Endothelial cell of umbilical vein (primary cell): ENCODE measurements around the gene GLRX2. TPM values are rescaled to one million over a fixed set of nuclear protein-coding genes. Genes with fewer than 3 reads are reported as not detected.

Source experiments
- BruUV-seq: library from RNA; stranded (reverse); fragments of 400-500 nt; replicated peaks from 2 replicates; lab custom pipeline; 2021; lab: Mats Ljungman, UMichigan
- CTCF ChIA-PET: fragments of 300-600, 350-600 bp; sonication (Branson Sonifier 250); formaldehyde crosslinking; loops from one replicate; lab custom pipeline; 2021; ENCODE audit warnings: antibody characterized with exemption, inconsistent platforms; lab: Charles Lee
- POLR2A ChIA-PET: fragments of 300-600, 350-600 bp; sonication (Branson Sonifier 250); formaldehyde crosslinking; loops from one replicate; lab custom pipeline; 2021; ENCODE audit warnings: antibody characterized with exemption, inconsistent platforms; lab: Charles Lee
- DNase-seq: peaks from one replicate; pipeline ENCODE4 v3.0.0-alpha.2; 2011; ENCODE audit warnings: low read depth, low spot score
- FAIRE-seq: peaks from 2 replicates; lab custom pipeline; 2011; peaks lifted over from hg19 to GRCh38; lab: Jason Lieb, UNC
- H2AFZ ChIP-seq: 2 replicates; pipeline ENCODE4 v1.6.0; 2012; ENCODE audit warnings: low read depth, low read length, control low read depth, inconsistent platforms
- H3K27ac ChIP-seq: 2 replicates; pipeline ENCODE4 v1.5.1; 2011; ENCODE audit warnings: low read depth, mild to moderate bottlenecking, control low read depth, low read length, moderate library complexity; ENCODE audit not compliant: insufficient read depth
- H3K27me3 ChIP-seq, 2 experiments: 2 replicates each; pipeline versions ENCODE4 v1.6.0 to v1.6.1; 2011; ENCODE audit warnings: low read length in 2 of 2, mixed read lengths in 1 of 2; ENCODE audit not compliant: control insufficient read depth in 2 of 2, insufficient read depth in 2 of 2
- H3K36me3 ChIP-seq, 2 experiments: 2 replicates in 1 of 2; 3 replicates in 1 of 2; pipeline ENCODE4 v1.5.1; 2011; ENCODE audit warnings: low read length in 2 of 2, mild to moderate bottlenecking in 1 of 2, moderate library complexity in 1 of 2; ENCODE audit not compliant: control insufficient read depth in 2 of 2, insufficient read depth in 2 of 2; ENCODE audit errors: extremely low read depth in 1 of 2
- H3K4me1 ChIP-seq: 3 replicates; pipeline ENCODE4 v1.5.1; 2011; ENCODE audit warnings: mild to moderate bottlenecking, low read length; ENCODE audit not compliant: control insufficient read depth, insufficient read depth; ENCODE audit errors: extremely low read depth
- H3K4me2 ChIP-seq: 2 replicates; pipeline ENCODE4 v1.6.1; 2011; ENCODE audit warnings: low read length, control low read depth, mixed read lengths; ENCODE audit not compliant: insufficient read depth
- H3K4me3 ChIP-seq, 3 experiments: fragments of 200-600 bp in 1 of 3; sonication (generic), shearing (Covaris generic) in 1 of 3; replicated peaks in 1 of 3; 2 replicates each; pipeline ENCODE4 v1.5.1; 2011 to 2016; ENCODE audit warnings: control low read depth in 3 of 3, low read length in 3 of 3, mild to moderate bottlenecking in 2 of 3, inconsistent platforms in 1 of 3, low read depth in 1 of 3, moderate library complexity in 1 of 3; ENCODE audit not compliant: insufficient read depth in 1 of 3
- H3K79me2 ChIP-seq: 2 replicates; pipeline ENCODE4 v1.6.0; 2012; ENCODE audit warnings: low read length, inconsistent platforms; ENCODE audit not compliant: control insufficient read depth, insufficient read depth
- H3K9ac ChIP-seq: replicated peaks from 2 replicates; pipeline ENCODE3; 2011; ENCODE audit warnings: low read length, control low read depth; ENCODE audit not compliant: insufficient read depth; ENCODE audit errors: extremely low read depth
- H3K9me1 ChIP-seq: replicated peaks from 3 replicates; pipeline ENCODE4 v1.6.0; 2011; ENCODE audit warnings: mild to moderate bottlenecking, low read length; ENCODE audit not compliant: control insufficient read depth, insufficient read depth; ENCODE audit errors: extremely low read depth
- H3K9me3 ChIP-seq: replicated peaks from 2 replicates; pipeline ENCODE4 v1.5.1; 2012; ENCODE audit warnings: low read length, inconsistent platforms; ENCODE audit not compliant: control insufficient read depth, insufficient read depth
- H4K20me1 ChIP-seq: replicated peaks from 2 replicates; pipeline ENCODE3; 2011; ENCODE audit warnings: mild to moderate bottlenecking, low read length; ENCODE audit not compliant: control insufficient read depth, insufficient read depth; ENCODE audit errors: extremely low read depth
- EZH2 ChIP-seq: IDR thresholded peaks from 2 replicates; pipeline ENCODE4 v1.6.1; 2012; ENCODE audit warnings: borderline replicate concordance, low read depth, mild to moderate bottlenecking, moderate library complexity, low read length, inconsistent platforms; ENCODE audit not compliant: severe bottlenecking
- FOS ChIP-seq: IDR thresholded peaks from 2 replicates; pipeline ENCODE4 v1.6.1; 2011; ENCODE audit warnings: mild to moderate bottlenecking, low read length, moderate library complexity, borderline replicate concordance; ENCODE audit not compliant: insufficient read depth
- GATA2 ChIP-seq: IDR thresholded peaks from 2 replicates; pipeline ENCODE4 v1.7.0; 2011; ENCODE audit warnings: low read depth, mild to moderate bottlenecking, moderate library complexity, mixed read lengths, low read length; ENCODE audit not compliant: insufficient read length, insufficient read depth
- JUN ChIP-seq: IDR thresholded peaks from 2 replicates; pipeline ENCODE4 v1.6.1; 2011; ENCODE audit warnings: borderline replicate concordance, low read depth; ENCODE audit not compliant: insufficient read length, insufficient read depth
- MYC ChIP-seq: IDR thresholded peaks from one replicate; pipeline ENCODE4 v1.6.1; 2011; ENCODE audit warnings: mild to moderate bottlenecking, low read depth, low read length
- POLR2A ChIP-seq: IDR thresholded peaks from 2 replicates; pipeline ENCODE4 v1.6.1; 2012; ENCODE audit warnings: low read depth, mild to moderate bottlenecking, control low read depth, low read length
- POLR2AphosphoS5 ChIP-seq: IDR thresholded peaks from 2 replicates; pipeline ENCODE4 v1.6.1; 2012; ENCODE audit warnings: low read depth, mild to moderate bottlenecking, control low read depth, low read length, moderate library complexity; ENCODE audit not compliant: insufficient read depth
- dilution Hi-C: fragments of 300-500 bp; cut with MboI; formaldehyde crosslinking; loops from one replicate; pipeline ENCODE4 v1.15.0; 2019; ENCODE audit warnings: low sequenced_read_pairs; ENCODE audit not compliant: extremely low pct_ligation_motif_present
- intact Hi-C: fragments of 100-400 bp; cut with micrococcal nuclease; formaldehyde crosslinking; loops from one replicate; pipeline ENCODE4 v1.10.0; 2022
- polyA plus RNA-seq, 4 experiments: library from polyadenylated mRNA; depleted of rRNA in 3 of 4; stranded (reverse) in 3 of 4; unstranded in 1 of 4; fragments of >200 nt; gene quantifications; 2 replicates each; pipeline versions ENCODE4 v1.2.1 to v1.2.3, GENCODE V29; 2011 to 2012; ENCODE audit warnings: missing spikeins in 1 of 4
- total RNA-seq: library from RNA; stranded (reverse); gene quantifications from 2 replicates; pipeline ENCODE4 v1.2.3, GENCODE V29; 2021
- TF ChIP-seq, protein P1 (sequence below), 2 donors: IDR thresholded peaks; 1 replicate in 1 of 2; 2 replicates in 1 of 2; pipeline ENCODE4 v1.5.1; 2011; ENCODE audit warnings: low read length in 2 of 2, mild to moderate bottlenecking in 2 of 2, moderate library complexity in 2 of 2, control low read depth in 1 of 2, inconsistent platforms in 1 of 2, low read depth in 1 of 2; ENCODE audit not compliant: insufficient read depth in 1 of 2; ENCODE audit errors: extremely low read depth in 1 of 2
- TF ChIP-seq, protein P2 (sequence below): IDR thresholded peaks from 2 replicates; pipeline ENCODE4 v1.6.1; 2011; ENCODE audit not compliant: insufficient read depth, insufficient read length

The GLRX2 gene
- total and polyA plus RNA-seq, 2 donors (not counting 3 experiments of a cell fraction or from before 2014, with no cell fraction given): 13.1 to 21.5 TPM

DNA sequence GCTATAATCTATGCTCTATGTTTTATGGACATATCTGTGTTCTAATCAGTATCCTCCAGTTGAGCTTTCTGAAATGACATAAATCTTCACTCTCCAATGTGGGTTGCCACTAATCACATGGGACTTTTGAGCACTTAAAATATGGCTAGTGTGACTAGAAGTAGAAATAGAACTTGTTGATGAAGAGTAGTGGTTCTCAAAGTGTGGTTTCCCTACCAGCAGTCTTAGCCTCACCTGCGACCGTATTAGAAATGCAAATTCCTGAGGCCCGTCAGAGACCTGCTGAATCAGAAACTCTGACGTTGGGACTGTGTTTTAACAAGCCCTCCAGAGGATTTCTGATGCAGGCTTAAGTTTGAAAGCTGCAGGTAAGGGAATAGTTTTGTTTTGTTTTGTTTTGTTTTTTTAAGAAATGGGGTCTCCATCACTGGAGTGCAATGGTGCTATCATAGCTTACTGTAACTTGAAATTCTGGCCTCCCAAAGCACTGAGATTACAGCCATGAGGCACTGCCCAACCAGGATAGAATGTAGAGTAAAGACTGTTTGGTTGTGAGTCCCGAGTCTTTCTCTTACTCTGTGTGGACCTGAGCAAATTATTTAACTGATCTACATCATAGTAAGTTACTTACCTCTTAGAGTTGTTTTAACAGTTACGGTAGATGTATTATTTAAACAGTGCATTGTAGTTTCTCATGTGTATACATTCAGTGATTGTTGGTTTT lies 21.7 kb downstream of the GLRX2 start:
- no peak for FAIRE-seq
- POLR2A ChIA-PET: no interaction called here

More for the DNA sequence above, 21.7 kb downstream of the GLRX2 start:
- intact Hi-C loops (no loop called here), dilution Hi-C loops (no loop called here)
- CTCF ChIA-PET: interaction anchor here (1.5 kb wide), 1 partner anchor 18 kb away, joined by 3 read pairs; no protein-coding TSS in a partner anchor
- Histone ChIP-seq H3K4me1 (no peaks in the 10 kb centered on the region), H3K4me2 (no peak overlapping the region), H3K9me3 (no peaks in the 10 kb centered on the region), H3K9ac (no peak overlapping the region), H3K27me3 (no peaks in the 10 kb centered on the region), H3K27ac (no peak overlapping the region), H3K36me3 (peaks cover 8 to 14% of the 10 kb centered on the region in 2 experiments), H2AFZ (no peak overlapping the region), H3K79me2 (no peaks in the 10 kb centered on the region), H4K20me1 (no peaks in the 10 kb centered on the region), H3K9me1 (no peaks in the 10 kb centered on the region), H3K4me3 (no peak overlapping the region)
- DNase-seq: no peak
- TF ChIP-seq FOS (no peak), POLR2AphosphoS5 (no peak), GATA2 (no peak), EZH2 (no peak), JUN (no peak), MYC (no peak), POLR2A (no peak)
- TF ChIP-seq, protein P1, sequence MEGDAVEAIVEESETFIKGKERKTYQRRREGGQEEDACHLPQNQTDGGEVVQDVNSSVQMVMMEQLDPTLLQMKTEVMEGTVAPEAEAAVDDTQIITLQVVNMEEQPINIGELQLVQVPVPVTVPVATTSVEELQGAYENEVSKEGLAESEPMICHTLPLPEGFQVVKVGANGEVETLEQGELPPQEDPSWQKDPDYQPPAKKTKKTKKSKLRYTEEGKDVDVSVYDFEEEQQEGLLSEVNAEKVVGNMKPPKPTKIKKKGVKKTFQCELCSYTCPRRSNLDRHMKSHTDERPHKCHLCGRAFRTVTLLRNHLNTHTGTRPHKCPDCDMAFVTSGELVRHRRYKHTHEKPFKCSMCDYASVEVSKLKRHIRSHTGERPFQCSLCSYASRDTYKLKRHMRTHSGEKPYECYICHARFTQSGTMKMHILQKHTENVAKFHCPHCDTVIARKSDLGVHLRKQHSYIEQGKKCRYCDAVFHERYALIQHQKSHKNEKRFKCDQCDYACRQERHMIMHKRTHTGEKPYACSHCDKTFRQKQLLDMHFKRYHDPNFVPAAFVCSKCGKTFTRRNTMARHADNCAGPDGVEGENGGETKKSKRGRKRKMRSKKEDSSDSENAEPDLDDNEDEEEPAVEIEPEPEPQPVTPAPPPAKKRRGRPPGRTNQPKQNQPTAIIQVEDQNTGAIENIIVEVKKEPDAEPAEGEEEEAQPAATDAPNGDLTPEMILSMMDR (IDR thresholded peaks at IDR 0.05; ENCODE audit: extremely low read depth in 1 of 2, insufficient read depth in 1 of 2, low read depth in 1 of 2, low read length in 2 of 2): no peak
- TF ChIP-seq, protein P2, sequence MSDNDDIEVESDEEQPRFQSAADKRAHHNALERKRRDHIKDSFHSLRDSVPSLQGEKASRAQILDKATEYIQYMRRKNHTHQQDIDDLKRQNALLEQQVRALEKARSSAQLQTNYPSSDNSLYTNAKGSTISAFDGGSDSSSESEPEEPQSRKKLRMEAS: no peak
- BruUV-seq: no TSS peak
